GM12878 (cell line): ENCODE measurements around the gene ATF7.

Experiments used
- CEBPB ChIP-seq, 2 experiments: fragments of 150-350 bp in 1 of 2; IDR thresholded peaks; 2 replicates each; pipeline ENCODE4 v1.6.1; 2012 to 2014; ENCODE audit warnings: low read depth in 2 of 2, low read length in 2 of 2, borderline replicate concordance in 1 of 2, inconsistent platforms in 1 of 2
- CHD2 ChIP-seq: IDR thresholded peaks from 2 replicates; pipeline ENCODE4 v1.6.1; 2011; ENCODE audit warnings: low read depth, low read length, improper control_type of control experiment, borderline replicate concordance
- EP300 ChIP-seq, 2 experiments: fragments of 150-350 bp in 1 of 2; IDR thresholded peaks; 2 replicates each; pipeline ENCODE4 v1.6.1; 2011 to 2012; ENCODE audit warnings: low read depth in 2 of 2, low read length in 2 of 2, borderline replicate concordance in 1 of 2, improper control_type of control experiment in 1 of 2, inconsistent platforms in 1 of 2; ENCODE audit not compliant: control insufficient read depth in 1 of 2
- EZH2 ChIP-seq: IDR thresholded peaks from 2 replicates; pipeline ENCODE4 v1.6.1; 2012; ENCODE audit warnings: low read depth, mild to moderate bottlenecking, control low read depth, inconsistent platforms, low read length, borderline replicate concordance; ENCODE audit not compliant: control insufficient read depth
- NFIC ChIP-seq: IDR thresholded peaks from 2 replicates; pipeline ENCODE4 v1.6.1; 2012; ENCODE audit warnings: low read depth, mild to moderate bottlenecking, inconsistent platforms, low read length, moderate library complexity
- POLR2AphosphoS5 ChIP-seq: IDR thresholded peaks from 2 replicates; pipeline ENCODE4 v1.6.1; 2011; ENCODE audit warnings: mild to moderate bottlenecking, low read length, inconsistent platforms
- RCOR1 ChIP-seq: conservative IDR thresholded peaks from 2 replicates; pipeline ENCODE4 v1.6.1; 2012; ENCODE audit warnings: low read depth, low read length, improper control_type of control experiment
- RELA ChIP-seq: fragments of 450-650 bp; IDR thresholded peaks from 2 replicates; pipeline ENCODE4 v1.8.0; 2014; ENCODE audit warnings: borderline replicate concordance; ENCODE audit not compliant: partially characterized antibody
- RFX5 ChIP-seq: IDR thresholded peaks from 2 replicates; pipeline ENCODE4 v1.6.1; 2011; ENCODE audit warnings: low read depth, low read length, improper control_type of control experiment
- SUZ12 ChIP-seq: fragments of 200-600 bp; sonication (generic); IDR thresholded peaks from one replicate; pipeline ENCODE4 v1.6.1; 2018; ENCODE audit warnings: antibody characterized with exemption, mild to moderate bottlenecking; ENCODE audit not compliant: unreplicated experiment
- TF ChIP-seq, protein P1 (sequence below): IDR thresholded peaks from 2 replicates; pipeline ENCODE4 v1.6.1; 2011; ENCODE audit warnings: borderline replicate concordance, low read depth, mild to moderate bottlenecking, moderate library complexity, low read length; ENCODE audit not compliant: insufficient read depth, poor library complexity, severe bottlenecking
- TF ChIP-seq, protein P2 (sequence below), 3 experiments: IDR thresholded peaks in 2 of 3; conservative IDR thresholded peaks in 1 of 3; 2 replicates each; pipeline ENCODE4 v1.5.1; 2011; ENCODE audit warnings: low read depth in 3 of 3, low read length in 3 of 3, mild to moderate bottlenecking in 3 of 3, control low read depth in 2 of 3, moderate library complexity in 2 of 3, inconsistent platforms in 1 of 3, mixed read lengths in 1 of 3; ENCODE audit not compliant: control insufficient read depth in 2 of 3, insufficient read depth in 1 of 3; ENCODE audit errors: extremely low read depth in 1 of 3
- TF ChIP-seq, protein P3 (sequence below): fragments of 450-650 bp; IDR thresholded peaks from 2 replicates; pipeline ENCODE4 v1.6.1; 2018; ENCODE audit warnings: mild to moderate bottlenecking, low read depth, moderate library complexity; ENCODE audit not compliant: partially characterized antibody
- TF ChIP-seq, protein P4 (sequence below): fragments of 450-650 bp; IDR thresholded peaks from 2 replicates; pipeline ENCODE4 v1.6.1; 2016; ENCODE audit warnings: mild to moderate bottlenecking

DNA sequence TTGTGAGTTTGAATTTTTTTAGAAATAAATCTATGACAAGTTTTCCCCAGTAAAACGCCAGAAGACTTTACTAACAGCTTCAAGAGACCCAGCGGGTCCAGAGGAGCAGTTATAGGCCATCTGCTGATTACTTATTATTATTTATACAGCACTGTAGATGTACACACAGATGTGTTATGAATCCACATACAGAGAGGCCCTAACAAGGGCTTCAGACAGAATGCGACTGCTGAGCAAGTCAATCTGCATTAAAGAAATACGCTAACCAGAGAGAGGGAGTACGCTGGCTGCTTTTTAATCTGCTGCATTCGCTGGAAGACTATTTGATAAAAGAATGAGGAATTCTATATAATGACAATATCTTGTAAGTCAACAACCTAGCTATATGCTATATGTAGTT is 32.5 kb downstream of the ATF7 start:
- TF ChIP-seq, protein P1, sequence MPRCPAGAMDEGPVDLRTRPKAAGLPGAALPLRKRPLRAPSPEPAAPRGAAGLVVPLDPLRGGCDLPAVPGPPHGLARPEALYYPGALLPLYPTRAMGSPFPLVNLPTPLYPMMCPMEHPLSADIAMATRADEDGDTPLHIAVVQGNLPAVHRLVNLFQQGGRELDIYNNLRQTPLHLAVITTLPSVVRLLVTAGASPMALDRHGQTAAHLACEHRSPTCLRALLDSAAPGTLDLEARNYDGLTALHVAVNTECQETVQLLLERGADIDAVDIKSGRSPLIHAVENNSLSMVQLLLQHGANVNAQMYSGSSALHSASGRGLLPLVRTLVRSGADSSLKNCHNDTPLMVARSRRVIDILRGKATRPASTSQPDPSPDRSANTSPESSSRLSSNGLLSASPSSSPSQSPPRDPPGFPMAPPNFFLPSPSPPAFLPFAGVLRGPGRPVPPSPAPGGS, result no peak
- TF ChIP-seq RELA (no peak), NFIC (no peak), RFX5 (no peak), SUZ12 (no peak), CEBPB (IDR thresholded peaks at IDR 0.05; ENCODE audit: borderline replicate concordance in 1 of 2, low read depth in 2 of 2, low read length in 2 of 2) (no peak), POLR2AphosphoS5 (no peak), EZH2 (no peak), CHD2 (no peak), RCOR1 (no peak), EP300 (IDR thresholded peaks at IDR 0.05; ENCODE audit: borderline replicate concordance in 1 of 2, control insufficient read depth in 1 of 2, low read depth in 2 of 2, low read length in 2 of 2) (no peak)
- TF ChIP-seq, protein P2, sequence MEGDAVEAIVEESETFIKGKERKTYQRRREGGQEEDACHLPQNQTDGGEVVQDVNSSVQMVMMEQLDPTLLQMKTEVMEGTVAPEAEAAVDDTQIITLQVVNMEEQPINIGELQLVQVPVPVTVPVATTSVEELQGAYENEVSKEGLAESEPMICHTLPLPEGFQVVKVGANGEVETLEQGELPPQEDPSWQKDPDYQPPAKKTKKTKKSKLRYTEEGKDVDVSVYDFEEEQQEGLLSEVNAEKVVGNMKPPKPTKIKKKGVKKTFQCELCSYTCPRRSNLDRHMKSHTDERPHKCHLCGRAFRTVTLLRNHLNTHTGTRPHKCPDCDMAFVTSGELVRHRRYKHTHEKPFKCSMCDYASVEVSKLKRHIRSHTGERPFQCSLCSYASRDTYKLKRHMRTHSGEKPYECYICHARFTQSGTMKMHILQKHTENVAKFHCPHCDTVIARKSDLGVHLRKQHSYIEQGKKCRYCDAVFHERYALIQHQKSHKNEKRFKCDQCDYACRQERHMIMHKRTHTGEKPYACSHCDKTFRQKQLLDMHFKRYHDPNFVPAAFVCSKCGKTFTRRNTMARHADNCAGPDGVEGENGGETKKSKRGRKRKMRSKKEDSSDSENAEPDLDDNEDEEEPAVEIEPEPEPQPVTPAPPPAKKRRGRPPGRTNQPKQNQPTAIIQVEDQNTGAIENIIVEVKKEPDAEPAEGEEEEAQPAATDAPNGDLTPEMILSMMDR (IDR thresholded peaks at IDR 0.05 in 2 of 3, conservative IDR thresholded peaks at IDR 0.05 in 1 of 3; ENCODE audit: control insufficient read depth in 2 of 3, extremely low read depth in 1 of 3, insufficient read depth in 1 of 3, low read depth in 3 of 3, low read length in 3 of 3), result no peak
- TF ChIP-seq, protein P3, sequence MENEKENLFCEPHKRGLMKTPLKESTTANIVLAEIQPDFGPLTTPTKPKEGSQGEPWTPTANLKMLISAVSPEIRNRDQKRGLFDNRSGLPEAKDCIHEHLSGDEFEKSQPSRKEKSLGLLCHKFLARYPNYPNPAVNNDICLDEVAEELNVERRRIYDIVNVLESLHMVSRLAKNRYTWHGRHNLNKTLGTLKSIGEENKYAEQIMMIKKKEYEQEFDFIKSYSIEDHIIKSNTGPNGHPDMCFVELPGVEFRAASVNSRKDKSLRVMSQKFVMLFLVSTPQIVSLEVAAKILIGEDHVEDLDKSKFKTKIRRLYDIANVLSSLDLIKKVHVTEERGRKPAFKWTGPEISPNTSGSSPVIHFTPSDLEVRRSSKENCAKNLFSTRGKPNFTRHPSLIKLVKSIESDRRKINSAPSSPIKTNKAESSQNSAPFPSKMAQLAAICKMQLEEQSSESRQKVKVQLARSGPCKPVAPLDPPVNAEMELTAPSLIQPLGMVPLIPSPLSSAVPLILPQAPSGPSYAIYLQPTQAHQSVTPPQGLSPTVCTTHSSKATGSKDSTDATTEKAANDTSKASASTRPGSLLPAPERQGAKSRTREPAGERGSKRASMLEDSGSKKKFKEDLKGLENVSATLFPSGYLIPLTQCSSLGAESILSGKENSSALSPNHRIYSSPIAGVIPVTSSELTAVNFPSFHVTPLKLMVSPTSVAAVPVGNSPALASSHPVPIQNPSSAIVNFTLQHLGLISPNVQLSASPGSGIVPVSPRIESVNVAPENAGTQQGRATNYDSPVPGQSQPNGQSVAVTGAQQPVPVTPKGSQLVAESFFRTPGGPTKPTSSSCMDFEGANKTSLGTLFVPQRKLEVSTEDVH, result no peak
- TF ChIP-seq, protein P4, sequence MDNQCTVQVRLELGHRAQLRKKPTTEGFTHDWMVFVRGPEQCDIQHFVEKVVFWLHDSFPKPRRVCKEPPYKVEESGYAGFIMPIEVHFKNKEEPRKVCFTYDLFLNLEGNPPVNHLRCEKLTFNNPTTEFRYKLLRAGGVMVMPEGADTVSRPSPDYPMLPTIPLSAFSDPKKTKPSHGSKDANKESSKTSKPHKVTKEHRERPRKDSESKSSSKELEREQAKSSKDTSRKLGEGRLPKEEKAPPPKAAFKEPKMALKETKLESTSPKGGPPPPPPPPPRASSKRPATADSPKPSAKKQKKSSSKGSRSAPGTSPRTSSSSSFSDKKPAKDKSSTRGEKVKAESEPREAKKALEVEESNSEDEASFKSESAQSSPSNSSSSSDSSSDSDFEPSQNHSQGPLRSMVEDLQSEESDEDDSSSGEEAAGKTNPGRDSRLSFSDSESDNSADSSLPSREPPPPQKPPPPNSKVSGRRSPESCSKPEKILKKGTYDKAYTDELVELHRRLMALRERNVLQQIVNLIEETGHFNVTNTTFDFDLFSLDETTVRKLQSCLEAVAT, result no peak
